Measurements from ENCODE around the gene SCN3B.

DNA sequence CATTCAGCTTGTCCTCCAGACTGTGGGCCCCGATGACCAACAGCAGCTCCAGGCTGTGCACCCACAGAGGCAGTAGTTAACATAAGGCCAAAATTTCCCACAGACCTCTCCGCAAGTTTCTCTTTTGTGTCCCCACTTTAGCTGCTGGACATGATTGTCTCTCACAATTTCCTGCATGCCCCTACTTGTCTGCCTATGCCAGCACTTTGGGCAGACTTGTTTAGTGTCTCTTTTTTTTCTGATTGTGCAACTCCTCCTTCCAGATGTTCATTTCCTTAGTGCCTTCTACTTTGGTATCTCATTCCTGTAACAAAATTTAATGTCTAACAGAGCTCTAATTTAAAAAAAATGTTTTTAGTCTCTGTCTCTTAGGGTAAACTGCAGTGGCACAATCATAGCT lies 23.8 kb upstream of the SCN3B start:
- TF ChIP-seq POLR2A (IDR thresholded peaks at IDR 0.05; ENCODE audit: low read length) (no peak), GATA1 (IDR thresholded peaks at IDR 0.05; ENCODE audit: low read depth, low read length) (no peak)

All from erythroblast (primary cell).